Osteoblast (primary cell): ENCODE data around the gene WNT3A. TPM values are rescaled to one million over a fixed set of nuclear protein-coding genes. Genes with fewer than 3 reads are reported as not detected.

Experiments
- DNase-seq: peaks from one replicate; pipeline ENCODE4 v3.0.0; 2011; ENCODE audit warnings: low spot score, mixed read lengths; ENCODE audit not compliant: insufficient read length; ENCODE audit errors: missing footprints
- H2AFZ ChIP-seq: 2 replicates; pipeline ENCODE4 v1.6.0; 2011; ENCODE audit warnings: mild to moderate bottlenecking, low read length
- H3K27ac ChIP-seq: 2 replicates; pipeline ENCODE4 v1.5.1; 2011; ENCODE audit warnings: mild to moderate bottlenecking, low read depth, low read length, moderate library complexity
- H3K27me3 ChIP-seq: 2 replicates; pipeline ENCODE4 v1.6.0; 2012; ENCODE audit warnings: mild to moderate bottlenecking, control low read depth, inconsistent platforms, low read length, moderate library complexity; ENCODE audit not compliant: insufficient read depth
- H3K36me3 ChIP-seq: 2 replicates; pipeline ENCODE4 v1.5.1; 2011; ENCODE audit warnings: mild to moderate bottlenecking, low read length, control low read depth, moderate library complexity; ENCODE audit not compliant: insufficient read depth
- H3K4me1 ChIP-seq: 2 replicates; pipeline ENCODE4 v1.5.1; 2011; ENCODE audit warnings: mild to moderate bottlenecking, low read length, control low read depth, moderate library complexity; ENCODE audit not compliant: insufficient read depth
- H3K4me2 ChIP-seq: 2 replicates; pipeline ENCODE4 v1.6.0; 2011; ENCODE audit warnings: mild to moderate bottlenecking, low read length; ENCODE audit not compliant: insufficient read depth
- H3K4me3 ChIP-seq: fragments of 200-600 bp; sonication (generic); 3 replicates; pipeline ENCODE4 v1.5.1; 2012; ENCODE audit warnings: mild to moderate bottlenecking, low read length, inconsistent platforms; ENCODE audit not compliant: insufficient read depth
- H3K79me2 ChIP-seq: 2 replicates; pipeline ENCODE4 v1.6.0; 2012; ENCODE audit warnings: mild to moderate bottlenecking, low read length, control low read depth, inconsistent platforms; ENCODE audit not compliant: insufficient read depth
- H3K9me3 ChIP-seq: 2 replicates; pipeline ENCODE4 v1.5.1; 2011; ENCODE audit warnings: low read depth, low read length, control low read depth
- H4K20me1 ChIP-seq: 2 replicates; pipeline ENCODE4 v1.6.0; 2012; ENCODE audit warnings: mild to moderate bottlenecking, low read length, control low read depth; ENCODE audit not compliant: insufficient read depth
- CTCF ChIP-seq: IDR thresholded peaks from 2 replicates; pipeline ENCODE4 v1.5.1; 2011; ENCODE audit warnings: mild to moderate bottlenecking, low read depth, low read length, moderate library complexity; ENCODE audit errors: extremely low read depth
- total RNA-seq: library from RNA; depleted of rRNA; stranded (reverse); fragments of >200 nt; gene quantifications from 2 replicates; pipeline ENCODE4 v1.2.3, GENCODE V29; 2012

WNT3A gene
- total RNA-seq, 1 donor: not detected

GRCh38 chr1:228082918-228083870, 76.4 kb downstream of the WNT3A start:
- peak overlapping the region; percentile 100 for H3K4me2 ChIP-seq
- DNase-seq: peak; percentile 84
- H3K9me3 ChIP-seq: no peaks in the 10 kb centered on the region
- H3K27me3 ChIP-seq: no peaks in the 10 kb centered on the region
- H3K79me2 ChIP-seq: peaks cover 88% of the 10 kb centered on the region
- H3K4me1 ChIP-seq: peaks cover 48% of the 10 kb centered on the region
- no peak for TF ChIP-seq CTCF
- H3K4me3 ChIP-seq: peak overlapping the region; percentile 94
- H3K36me3 ChIP-seq: peaks cover 8% of the 10 kb centered on the region
- peak overlapping the region; percentile 91 for H3K27ac ChIP-seq
- peaks cover 81% of the 10 kb centered on the region for H4K20me1 ChIP-seq
- no peak overlapping the region for H2AFZ ChIP-seq

GRCh38 chr1:228083871-228084278, 77.1 kb downstream of the WNT3A start:
- H4K20me1 ChIP-seq: peaks cover 83% of the 10 kb centered on the region
- H3K9me3 ChIP-seq: no peaks in the 10 kb centered on the region
- peak; percentile 84 for DNase-seq

GRCh38 chr1:228084325-228084724, 77.5 kb downstream of the WNT3A start:
- TF ChIP-seq CTCF: no peak
- Histone ChIP-seq H3K27ac (peak overlapping the region; percentile 91), H3K36me3 (peaks cover 19% of the 10 kb centered on the region), H3K9me3 (no peaks in the 10 kb centered on the region), H3K27me3 (no peaks in the 10 kb centered on the region), H2AFZ (no peak overlapping the region), H3K4me3 (peak overlapping the region; percentile 94), H3K4me1 (peaks cover 57% of the 10 kb centered on the region), H3K79me2 (peaks cover 94% of the 10 kb centered on the region), H3K4me2 (peak overlapping the region; percentile 100), H4K20me1 (peaks cover 83% of the 10 kb centered on the region)
- peak; percentile 98 for DNase-seq

More at GRCh38 chr1:228083871-228084278, 77.1 kb downstream of the WNT3A start:
- H3K27ac ChIP-seq: peak overlapping the region; percentile 91
- peak overlapping the region; percentile 100 for H3K4me2 ChIP-seq
- TF ChIP-seq CTCF: no peak
- H3K27me3 ChIP-seq: no peaks in the 10 kb centered on the region
- H3K36me3 ChIP-seq: peaks cover 15% of the 10 kb centered on the region
- peaks cover 94% of the 10 kb centered on the region for H3K79me2 ChIP-seq
- peaks cover 54% of the 10 kb centered on the region for H3K4me1 ChIP-seq
- peak overlapping the region; percentile 94 for H3K4me3 ChIP-seq
- no peak overlapping the region for H2AFZ ChIP-seq

GRCh38 chr1:228084797-228085196, 78.0 kb downstream of the WNT3A start:
- DNase-seq: peak; percentile 30
- Histone ChIP-seq H3K27ac (peak overlapping the region; percentile 91), H3K4me1 (peaks cover 62% of the 10 kb centered on the region), H3K27me3 (no peaks in the 10 kb centered on the region), H3K4me2 (peak overlapping the region; percentile 100), H3K9me3 (no peaks in the 10 kb centered on the region), H3K4me3 (peak overlapping the region; percentile 94), H2AFZ (no peak overlapping the region), H3K79me2 (peaks cover 94% of the 10 kb centered on the region), H4K20me1 (peaks cover 83% of the 10 kb centered on the region), H3K36me3 (peaks cover 24% of the 10 kb centered on the region)
- TF ChIP-seq CTCF: no peak
